IPS-18a (cell line): ENCODE results near the gene P4HA2.

Experiments
- H3K27ac ChIP-seq: one replicate; pipeline ENCODE4 v1.5.1; 2013; ENCODE audit warnings: low read length
- H3K27me3 ChIP-seq: one replicate; pipeline ENCODE4 v1.6.1; 2013; ENCODE audit warnings: mild to moderate bottlenecking, low read length; ENCODE audit not compliant: control insufficient read depth, insufficient read depth
- H3K36me3 ChIP-seq: one replicate; pipeline ENCODE4 v1.6.1; 2013; ENCODE audit warnings: low read depth, low read length; ENCODE audit not compliant: control insufficient read depth
- H3K4me1 ChIP-seq: one replicate; pipeline ENCODE4 v1.6.1; 2013; ENCODE audit warnings: low read depth, low read length; ENCODE audit not compliant: control insufficient read depth
- H3K4me3 ChIP-seq: one replicate; pipeline ENCODE4 v1.5.1; 2013; ENCODE audit warnings: low read length
- H3K9ac ChIP-seq: one replicate; pipeline ENCODE4 v1.6.1; 2013; ENCODE audit warnings: mild to moderate bottlenecking, low read length, moderate library complexity
- H3K9me3 ChIP-seq: one replicate; pipeline ENCODE4 v1.6.1; 2013; ENCODE audit warnings: low read depth, low read length; ENCODE audit not compliant: control insufficient read depth

P4HA2 gene

GRCh38 chr5:132227485-132228240, at the start of gene P4HA2:
P4HA2 (minus strand) TSS chr5:132227853; CDS start chr5:132218626, 9,227 bp downstream.
- H3K9ac ChIP-seq = no peak within 1 kb of the TSS
- no peaks in the 10 kb centered on the region for H3K36me3 ChIP-seq
- peaks cover 33% of the 10 kb centered on the region for H3K27me3 ChIP-seq
- no peaks in the 10 kb centered on the region for H3K4me1 ChIP-seq
- peak within 1 kb of the TSS; percentile 52 for H3K4me3 ChIP-seq
- no peaks in the 10 kb centered on the region for H3K9me3 ChIP-seq
- H3K27ac ChIP-seq = no peak within 1 kb of the TSS

GRCh38 chr5:132277256-132277655, 49.6 kb upstream of the P4HA2 start:
- Histone ChIP-seq H3K27me3 (no peaks in the 10 kb centered on the region), H3K9me3 (no peaks in the 10 kb centered on the region), H3K4me3 (no peak overlapping the region), H3K27ac (no peak overlapping the region), H3K36me3 (no peaks in the 10 kb centered on the region), H3K4me1 (peaks cover 12% of the 10 kb centered on the region), H3K9ac (no peak overlapping the region)

DNA sequence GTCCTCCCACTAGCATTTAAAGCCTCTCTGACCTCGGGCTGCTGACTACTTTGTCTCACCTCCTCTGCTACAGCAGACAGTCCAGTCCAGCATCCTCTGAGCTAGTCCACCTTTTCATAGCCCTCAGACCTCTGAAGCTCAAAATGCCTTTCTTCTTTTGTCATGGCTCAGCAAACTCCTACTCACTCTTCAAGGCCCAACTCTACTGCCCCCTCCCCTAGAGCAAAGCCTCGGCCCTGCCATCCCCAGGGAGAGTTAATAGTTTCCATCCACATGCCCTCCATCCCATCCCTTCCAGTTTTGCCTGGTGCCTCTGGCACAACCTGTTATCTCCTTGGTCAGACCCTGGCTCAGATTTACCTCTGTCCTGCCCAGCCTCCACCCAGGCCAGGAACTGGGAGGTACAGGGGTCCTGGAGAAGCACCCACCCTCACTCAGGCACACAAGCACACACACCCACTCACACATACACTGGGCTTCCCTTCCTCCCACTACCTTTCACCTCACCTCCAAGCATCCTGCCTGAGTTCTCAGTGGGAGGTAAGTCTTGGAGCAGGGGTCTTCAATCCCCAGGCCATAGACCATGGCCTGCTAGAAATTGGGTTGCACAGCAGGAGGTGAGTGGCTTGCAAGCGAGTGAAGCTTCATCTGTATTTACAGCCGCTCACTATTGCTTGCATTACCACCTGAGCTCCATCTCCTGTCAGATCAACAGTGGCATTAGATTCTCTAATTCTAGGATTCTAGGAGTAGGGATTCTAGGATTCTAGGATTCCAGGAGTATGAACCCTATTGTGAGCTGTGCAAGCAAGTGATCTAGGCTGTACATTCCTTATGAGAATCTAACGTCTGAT, 47.9 kb upstream of the P4HA2 start:
- Histone ChIP-seq H3K36me3 (no peaks in the 10 kb centered on the region), H3K9me3 (no peaks in the 10 kb centered on the region), H3K4me3 (no peak overlapping the region), H3K4me1 (peaks cover 12% of the 10 kb centered on the region), H3K9ac (no peak overlapping the region), H3K27me3 (no peaks in the 10 kb centered on the region), H3K27ac (no peak overlapping the region)

GRCh38 chr5:132274050-132274792, 46.6 kb upstream of the P4HA2 start:
- no peaks in the 10 kb centered on the region for H3K27me3 ChIP-seq
- peaks cover 12% of the 10 kb centered on the region for H3K4me1 ChIP-seq
- H3K27ac ChIP-seq = no peak overlapping the region
- no peaks in the 10 kb centered on the region for H3K36me3 ChIP-seq
- H3K9ac ChIP-seq = no peak overlapping the region
- H3K9me3 ChIP-seq = no peaks in the 10 kb centered on the region
- no peak overlapping the region for H3K4me3 ChIP-seq

- no peak overlapping the region for H3K4me3 ChIP-seq
- peaks cover 12% of the 10 kb centered on the region for H3K4me1 ChIP-seq
- no peak overlapping the region for H3K9ac ChIP-seq
- H3K9me3 ChIP-seq = no peaks in the 10 kb centered on the region
- no peaks in the 10 kb centered on the region for H3K27me3 ChIP-seq
- no peaks in the 10 kb centered on the region for H3K36me3 ChIP-seq
- no peak overlapping the region for H3K27ac ChIP-seq
Measured at GRCh38 chr5:132273631-132274030, 46.0 kb upstream of the P4HA2 start.

- no peaks in the 10 kb centered on the region for H3K9me3 ChIP-seq
- H3K9ac ChIP-seq = no peak overlapping the region
- no peaks in the 10 kb centered on the region for H3K27me3 ChIP-seq
- H3K4me3 ChIP-seq = no peak overlapping the region
- H3K36me3 ChIP-seq = no peaks in the 10 kb centered on the region
- H3K4me1 ChIP-seq = peaks cover 3% of the 10 kb centered on the region
- H3K27ac ChIP-seq = no peak overlapping the region
Measured at GRCh38 chr5:132272311-132273210, 44.9 kb upstream of the P4HA2 start.

- Histone ChIP-seq H3K4me3 (no peak overlapping the region), H3K36me3 (no peaks in the 10 kb centered on the region)
Measured at GRCh38 chr5:132271251-132272246, 43.9 kb upstream of the P4HA2 start.

GRCh38 chr5:132270706-132271105, 43.1 kb upstream of the P4HA2 start:
- Histone ChIP-seq H3K4me1 (peaks cover 3% of the 10 kb centered on the region), H3K27me3 (no peaks in the 10 kb centered on the region), H3K9me3 (no peaks in the 10 kb centered on the region), H3K36me3 (no peaks in the 10 kb centered on the region), H3K27ac (no peak overlapping the region), H3K4me3 (no peak overlapping the region), H3K9ac (no peak overlapping the region)

More at GRCh38 chr5:132271251-132272246, 43.9 kb upstream of the P4HA2 start:
- no peaks in the 10 kb centered on the region for H3K9me3 ChIP-seq
- no peak overlapping the region for H3K9ac ChIP-seq
- peaks cover 3% of the 10 kb centered on the region for H3K4me1 ChIP-seq
- H3K27me3 ChIP-seq = no peaks in the 10 kb centered on the region
- H3K27ac ChIP-seq = no peak overlapping the region

- H3K36me3 ChIP-seq = no peaks in the 10 kb centered on the region
Measured at GRCh38 chr5:132270335-132270665, 42.6 kb upstream of the P4HA2 start.

More at GRCh38 chr5:132270335-132270665, 42.6 kb upstream of the P4HA2 start:
- Histone ChIP-seq H3K9ac (no peak overlapping the region), H3K4me3 (no peak overlapping the region), H3K9me3 (no peaks in the 10 kb centered on the region), H3K27me3 (no peaks in the 10 kb centered on the region), H3K27ac (no peak overlapping the region), H3K4me1 (peaks cover 3% of the 10 kb centered on the region)
